Measurements from ENCODE around the gene TERB2.
"Not testable (repeated sequence)": the region's sequence is repeated elsewhere in the genome, so short reads cannot be mapped to it uniquely, and the experiment has no call there.

GRCh38 chr15:44912974-44913448 lies 43.5 kb upstream of the TERB2 start:
- not testable (repeated sequence) for TF ChIP-seq CTCF (conservative IDR thresholded peaks at IDR 0.05; ENCODE audit: low read depth, low read length); RCOR1 (IDR thresholded peaks at IDR 0.05; ENCODE audit: insufficient replicate concordance, low read length); POLR2A (IDR thresholded peaks at IDR 0.05; ENCODE audit: low read depth, low read length); ELK1 (IDR thresholded peaks at IDR 0.05; ENCODE audit: borderline replicate concordance, low read depth, low read length); MAFK (IDR thresholded peaks at IDR 0.05; ENCODE audit: low read depth, low read length); MXI1 (IDR thresholded peaks at IDR 0.05; ENCODE audit: borderline replicate concordance, low read depth, low read length); CEBPB (IDR thresholded peaks at IDR 0.05; ENCODE audit: low read depth, low read length); BHLHE40 (IDR thresholded peaks at IDR 0.05; ENCODE audit: low read depth, low read length); FOS (IDR thresholded peaks at IDR 0.05; ENCODE audit: low read depth, low read length); RAD21 (IDR thresholded peaks at IDR 0.05; ENCODE audit: low read length); MAZ (IDR thresholded peaks at IDR 0.05; ENCODE audit: borderline replicate concordance, low read depth, low read length); SMC3 (IDR thresholded peaks at IDR 0.05; ENCODE audit: low read depth, low read length)
